IMR-90 (cell line): Measurements from ENCODE around the gene EXOC4.

Source experiments
- CEBPB ChIP-seq: IDR thresholded peaks from 2 replicates; pipeline ENCODE4 v1.6.1; 2012; ENCODE audit warnings: low read depth, low read length, improper control_type of control experiment
- MAZ ChIP-seq: IDR thresholded peaks from 2 replicates; pipeline ENCODE4 v1.6.1; 2012; ENCODE audit warnings: low read depth, mild to moderate bottlenecking, low read length, improper control_type of control experiment, moderate library complexity, borderline replicate concordance
- POLR2A ChIP-seq: IDR thresholded peaks from 2 replicates; pipeline ENCODE4 v1.6.1; 2012; ENCODE audit warnings: mild to moderate bottlenecking, low read depth, low read length

DNA sequence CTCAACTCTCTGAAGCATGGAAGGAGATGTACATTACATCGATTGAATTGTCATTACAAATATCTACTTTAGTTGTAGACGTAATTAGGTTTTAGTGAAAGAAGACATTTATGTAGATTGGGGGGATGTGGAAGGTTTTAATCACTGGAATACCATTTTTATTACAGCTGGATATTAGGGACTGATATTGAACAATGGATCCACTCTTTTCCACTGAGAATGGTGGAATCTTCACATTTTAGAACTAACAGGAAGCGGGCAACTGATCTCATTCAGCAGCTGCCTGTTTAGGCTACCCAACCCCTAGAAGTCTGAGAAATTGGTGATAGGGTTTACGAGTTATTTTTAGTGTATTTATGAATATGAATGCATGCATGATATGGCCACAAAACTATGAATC lies 538.0 kb downstream of the EXOC4 start:
- TF ChIP-seq MAZ, result no peak
- no peak for TF ChIP-seq CEBPB
- no peak for TF ChIP-seq POLR2A
